ENCODE data around the gene RFTN1.

Gene RFTN1

DNA sequence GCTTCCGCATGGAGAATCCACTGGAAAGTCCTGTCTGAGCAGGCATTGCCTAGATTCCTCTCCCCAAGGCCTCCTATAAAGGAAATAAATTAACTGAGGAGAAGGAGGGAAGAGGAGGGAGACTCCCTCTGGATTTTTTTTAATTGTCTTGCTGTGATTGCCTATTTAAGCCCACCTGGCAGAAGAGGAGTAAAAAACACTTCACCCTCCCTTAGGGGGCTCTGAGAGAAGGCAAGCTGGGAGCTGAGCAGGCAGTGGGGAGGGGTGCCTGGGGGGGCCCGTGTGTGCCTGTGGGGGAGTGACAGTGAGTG lies 138.6 kb downstream of the RFTN1 start:
- Mint-ChIP-seq H3K4me3 (peak overlapping the region; percentile 20), H3K27ac (peak overlapping the region; percentile 86), H3K9me3 (peaks cover 3% of the 10 kb centered on the region), H3K36me3 (peaks cover 92% of the 10 kb centered on the region), H3K4me1 (peaks cover 88% of the 10 kb centered on the region)
- DNase-seq (ENCODE audit: low spot score in 2 of 2) = no peak
- no peak for ATAC-seq

DNA sequence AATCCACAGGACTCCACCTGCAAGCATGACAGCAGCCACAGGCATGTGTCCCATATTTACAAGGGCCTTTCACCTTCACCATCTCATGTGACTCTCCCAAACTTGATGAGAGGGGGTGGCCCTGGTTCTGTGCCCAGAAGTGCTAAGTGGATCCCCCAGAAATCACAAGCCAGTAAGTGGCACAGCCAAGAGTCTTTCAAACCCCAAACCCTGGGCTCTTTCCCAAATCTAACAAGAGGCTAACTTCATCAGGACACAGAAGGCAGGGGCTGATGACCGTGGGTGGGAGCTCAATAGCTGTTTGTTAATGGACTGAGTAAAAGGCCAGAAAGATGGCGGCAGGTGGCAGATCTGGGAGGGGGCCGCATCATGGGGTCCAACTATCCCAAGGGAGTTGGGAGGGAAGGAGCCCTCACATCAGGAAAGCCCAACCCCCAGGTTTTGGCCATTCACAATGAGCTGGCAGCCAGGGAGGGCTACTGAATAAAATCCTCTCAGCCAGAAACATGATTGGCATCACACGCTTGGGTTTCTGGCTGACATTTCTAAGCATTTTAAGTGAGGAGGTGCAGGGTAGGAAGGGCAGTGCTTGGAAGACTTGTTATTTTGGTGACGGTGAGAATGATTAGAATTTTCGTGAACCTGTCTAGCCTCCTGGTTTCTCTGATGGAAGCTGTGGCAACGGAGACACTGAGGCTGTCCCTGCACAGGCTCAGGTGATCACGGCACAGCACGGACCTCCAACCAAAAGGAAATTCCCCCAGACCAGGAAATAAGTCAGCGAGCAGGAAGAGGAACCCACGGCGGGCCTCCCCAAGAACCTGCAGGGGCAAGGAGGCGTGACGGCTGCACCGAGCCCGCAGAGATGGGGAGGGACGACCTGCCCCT lies 139.2 kb downstream of the RFTN1 start:
- DNase-seq (ENCODE audit: low spot score in 2 of 2) = no peak
- Mint-ChIP-seq H3K4me1 (peaks cover 88% of the 10 kb centered on the region), H3K4me3 (peak overlapping the region; percentile 20), H3K9me3 (peaks cover 3% of the 10 kb centered on the region), H3K36me3 (peaks cover 98% of the 10 kb centered on the region), H3K27ac (peak overlapping the region; percentile 86)
- ATAC-seq = no peak

DNA sequence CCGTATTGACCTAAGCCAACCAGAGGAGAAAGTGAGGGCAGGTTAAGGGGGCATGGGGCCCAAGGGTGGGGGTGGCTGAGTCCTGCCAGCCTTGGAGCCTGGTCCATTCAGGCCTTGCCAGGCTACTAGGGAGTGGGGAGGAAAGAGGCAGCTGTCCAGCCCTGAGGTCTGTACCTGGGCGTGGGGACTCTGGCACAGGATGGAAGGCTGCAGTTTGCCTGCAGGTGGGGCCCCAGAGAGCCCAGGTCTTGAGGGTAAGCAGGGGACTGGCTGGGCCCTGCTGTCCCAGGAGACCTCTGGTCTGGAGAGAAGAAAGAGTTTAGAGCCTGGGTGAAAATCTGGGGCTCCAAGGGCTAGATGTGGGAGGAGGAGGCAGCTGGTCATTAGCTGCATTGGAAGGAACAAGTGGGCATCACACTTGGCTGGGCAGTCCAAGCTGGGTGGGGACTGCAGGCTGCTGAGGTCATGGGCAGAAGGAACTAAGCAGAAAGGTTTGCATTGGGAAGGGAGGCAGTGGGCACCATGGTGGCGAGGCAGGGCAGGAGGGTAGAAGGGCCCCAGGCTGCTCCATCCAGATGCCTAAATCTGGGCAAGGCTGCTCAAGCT lies 140.1 kb downstream of the RFTN1 start:
- no peaks in the 10 kb centered on the region for H3K9me3 Mint-ChIP-seq
- no peak overlapping the region for H3K4me3 Mint-ChIP-seq
- ATAC-seq (no peak), DNase-seq (ENCODE audit: low spot score in 2 of 2) (no peak)
- peaks cover 81% of the 10 kb centered on the region for H3K4me1 Mint-ChIP-seq
- H3K36me3 Mint-ChIP-seq = peaks cover 100% of the 10 kb centered on the region
- peak overlapping the region; percentile 86 for H3K27ac Mint-ChIP-seq

DNA sequence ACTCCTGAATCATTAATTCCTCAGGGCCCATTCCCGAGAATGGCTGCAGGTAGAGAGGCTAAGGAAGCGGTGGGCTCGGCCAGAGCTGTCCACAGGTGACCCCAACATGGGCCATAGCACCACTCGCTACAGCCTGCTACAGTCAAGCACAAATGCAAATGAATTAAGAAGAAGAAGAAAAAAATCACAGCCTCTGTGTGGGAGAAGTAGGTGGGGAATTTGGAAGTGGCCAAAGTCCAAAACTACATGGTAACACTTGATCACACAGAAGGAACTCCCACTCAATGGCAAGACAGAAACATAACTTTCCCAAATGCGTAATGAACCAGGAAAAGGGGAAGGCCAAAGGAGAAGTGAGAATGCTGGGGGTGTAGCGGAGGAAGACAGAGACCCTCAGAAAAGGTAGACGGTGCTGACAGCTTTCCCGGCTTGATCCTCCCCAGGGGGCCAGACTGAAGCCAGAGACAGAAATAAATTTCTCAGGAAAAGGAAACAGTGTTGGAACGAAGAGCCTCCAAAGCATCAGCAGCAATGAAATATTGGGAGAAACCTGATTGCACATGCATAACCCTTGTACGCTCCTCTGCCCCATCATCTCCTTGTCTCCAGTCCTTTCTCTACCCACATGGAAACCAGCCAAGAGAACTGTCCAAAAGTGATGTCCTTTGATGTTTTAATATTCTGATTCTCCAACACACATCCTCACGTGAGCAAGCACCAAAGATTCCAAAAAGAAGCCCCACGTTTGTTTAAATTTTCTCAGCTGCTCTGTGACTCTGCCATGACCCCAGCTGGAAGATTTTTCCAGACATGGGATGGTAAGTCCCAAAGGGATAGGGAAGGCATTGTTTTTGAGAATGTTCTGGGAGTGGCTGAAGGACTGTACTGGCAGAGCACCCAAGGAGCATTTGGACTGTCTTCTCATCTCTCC lies 140.9 kb downstream of the RFTN1 start:
- ATAC-seq (no peak), DNase-seq (ENCODE audit: low spot score in 2 of 2) (no peak)
- no peaks in the 10 kb centered on the region for H3K9me3 Mint-ChIP-seq
- peak overlapping the region; percentile 86 for H3K27ac Mint-ChIP-seq
- H3K4me3 Mint-ChIP-seq = no peak overlapping the region
- peaks cover 100% of the 10 kb centered on the region for H3K36me3 Mint-ChIP-seq
- peaks cover 76% of the 10 kb centered on the region for H3K4me1 Mint-ChIP-seq

DNA sequence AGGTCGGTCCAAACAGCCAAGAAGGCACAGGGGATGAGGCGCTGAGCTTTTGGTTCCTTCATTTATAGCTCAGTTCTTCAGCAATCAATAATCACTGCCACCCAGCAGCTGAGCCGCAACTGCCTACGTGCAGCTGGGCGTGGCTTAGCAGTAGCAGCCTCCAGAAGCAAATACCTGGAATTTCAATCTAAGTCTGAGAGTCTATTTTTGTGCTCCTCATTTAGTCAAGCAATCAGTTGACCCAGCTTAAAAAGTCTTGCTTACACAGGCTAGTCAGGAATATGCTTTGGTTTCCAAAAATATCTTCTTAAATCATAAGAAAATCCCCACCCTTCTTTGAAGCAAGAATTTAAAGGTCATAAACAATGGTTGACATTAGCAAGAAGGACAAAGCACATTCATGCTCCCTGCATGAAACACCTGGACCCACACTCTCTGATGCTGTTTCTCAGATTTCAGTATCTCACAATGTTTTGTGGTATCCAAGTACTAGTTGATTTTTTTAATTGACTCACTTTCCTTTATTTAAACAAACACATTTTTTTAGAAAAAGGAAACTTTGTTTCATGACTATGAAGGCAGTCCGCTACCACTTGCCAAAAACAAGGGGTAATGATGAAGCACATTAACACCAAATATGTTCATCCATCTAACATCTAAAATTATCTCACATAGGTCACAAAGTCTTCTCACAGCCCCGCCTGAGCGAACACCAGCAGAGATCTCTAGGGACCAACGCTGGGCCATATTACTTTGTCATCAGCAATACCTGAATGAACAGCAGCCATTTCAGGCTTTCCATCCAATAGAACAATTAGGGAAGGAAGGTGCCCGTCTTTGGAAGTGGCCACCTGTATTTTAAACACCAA lies 142.4 kb downstream of the RFTN1 start:
- no peaks in the 10 kb centered on the region for H3K9me3 Mint-ChIP-seq
- peaks cover 74% of the 10 kb centered on the region for H3K4me1 Mint-ChIP-seq
- DNase-seq (ENCODE audit: low spot score in 2 of 2) (no peak), ATAC-seq (peak; percentile 65)
- H3K36me3 Mint-ChIP-seq = peaks cover 100% of the 10 kb centered on the region
- H3K4me3 Mint-ChIP-seq = no peak overlapping the region
- H3K27ac Mint-ChIP-seq = peak overlapping the region; percentile 86

DNA sequence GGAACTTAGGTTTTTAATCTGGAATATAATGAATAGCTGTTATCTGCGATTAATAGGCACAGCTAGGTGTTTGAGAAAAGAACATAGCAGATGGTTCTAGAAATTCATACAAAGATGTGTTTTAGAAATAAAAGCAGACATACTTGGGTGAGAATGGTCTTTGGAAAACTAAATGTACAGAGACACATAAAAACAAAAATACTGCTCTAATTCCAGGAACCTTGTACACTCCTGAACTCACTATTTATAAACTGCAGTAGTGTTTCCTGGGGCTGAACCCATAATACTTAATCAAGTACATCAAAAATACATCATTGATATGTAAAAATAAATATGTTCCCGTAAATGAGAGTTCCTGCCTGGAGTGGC lies 143.0 kb downstream of the RFTN1 start:
- ATAC-seq = no peak
- Mint-ChIP-seq H3K36me3 (peaks cover 100% of the 10 kb centered on the region), H3K4me3 (no peak overlapping the region), H3K27ac (peak overlapping the region; percentile 86), H3K9me3 (no peaks in the 10 kb centered on the region), H3K4me1 (peaks cover 75% of the 10 kb centered on the region)
- no peak for DNase-seq (ENCODE audit: low spot score in 2 of 2)

DNA sequence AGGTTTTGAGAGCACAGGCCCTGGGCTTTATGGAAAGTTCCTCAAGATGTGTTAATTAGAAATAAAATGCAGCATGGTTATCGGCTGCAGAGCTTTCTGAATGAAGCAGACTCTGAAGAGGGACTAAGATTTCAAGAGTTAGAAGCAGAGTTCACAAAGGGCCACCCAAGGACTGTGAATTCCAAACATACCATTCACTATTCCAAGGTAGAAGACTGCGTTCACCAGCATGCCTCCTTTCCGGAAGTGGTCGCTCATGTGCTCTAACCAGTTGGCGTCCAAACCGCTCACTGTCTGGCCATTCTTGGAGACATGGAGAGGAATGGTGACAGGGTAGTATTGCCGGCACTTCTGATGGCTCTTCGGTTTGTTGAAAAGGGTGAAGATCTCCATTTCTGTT lies 143.6 kb downstream of the RFTN1 start:
- peaks cover 73% of the 10 kb centered on the region for H3K4me1 Mint-ChIP-seq

DNA sequence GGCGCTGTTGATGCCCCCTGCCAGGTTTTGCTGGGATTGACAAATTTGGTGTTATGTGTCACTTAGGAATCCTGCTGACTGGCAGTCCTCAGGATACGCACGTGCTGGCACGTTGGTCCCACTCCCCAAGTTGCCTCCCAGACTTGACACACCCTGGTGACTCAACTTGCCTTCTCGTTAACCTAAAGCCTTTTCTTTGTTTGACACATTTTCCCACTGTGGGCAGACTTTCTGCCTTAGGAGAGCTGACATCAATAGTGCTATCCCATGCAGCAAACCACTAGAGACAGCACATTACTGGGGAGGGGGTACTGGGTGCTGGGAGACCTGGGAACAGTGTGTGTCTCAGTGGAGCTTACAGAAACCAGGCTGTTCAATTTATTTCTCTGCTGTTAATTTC lies 144.2 kb downstream of the RFTN1 start:
- Mint-ChIP-seq H3K4me1 (peaks cover 74% of the 10 kb centered on the region), H3K9me3 (no peaks in the 10 kb centered on the region), H3K4me3 (no peak overlapping the region), H3K36me3 (peaks cover 100% of the 10 kb centered on the region), H3K27ac (peak overlapping the region; percentile 86)
- DNase-seq (ENCODE audit: low spot score in 2 of 2) (no peak), ATAC-seq (no peak)

More for the DNA sequence above, 143.6 kb downstream of the RFTN1 start:
- Mint-ChIP-seq H3K9me3 (no peaks in the 10 kb centered on the region), H3K36me3 (peaks cover 100% of the 10 kb centered on the region), H3K27ac (peak overlapping the region; percentile 86), H3K4me3 (no peak overlapping the region)
- DNase-seq (ENCODE audit: low spot score in 2 of 2) = no peak
- ATAC-seq = no peak

DNA sequence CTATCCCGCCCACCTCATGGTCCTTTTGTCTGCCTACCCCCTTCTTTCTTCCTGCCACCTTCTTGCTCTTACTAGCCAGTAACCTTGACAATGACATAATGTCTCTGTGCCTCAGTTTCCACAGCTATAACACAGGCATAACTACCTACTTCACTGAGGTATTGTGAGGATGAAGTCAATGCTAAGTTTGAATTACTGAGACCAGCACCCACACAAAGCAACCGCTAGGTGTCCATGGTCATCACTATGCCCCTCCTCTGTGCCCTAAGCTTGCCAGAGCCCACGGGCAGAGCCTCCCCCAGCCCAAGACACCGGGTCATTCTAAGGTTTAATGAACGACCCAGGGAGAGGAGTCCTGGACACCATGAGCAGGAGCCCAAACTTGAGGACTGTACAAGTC lies 146.9 kb downstream of the RFTN1 start:
- DNase-seq (ENCODE audit: low spot score in 2 of 2) (no peak), ATAC-seq (no peak)
- peaks cover 99% of the 10 kb centered on the region for H3K36me3 Mint-ChIP-seq
- no peak overlapping the region for H3K4me3 Mint-ChIP-seq
- H3K4me1 Mint-ChIP-seq = peaks cover 51% of the 10 kb centered on the region
- no peaks in the 10 kb centered on the region for H3K9me3 Mint-ChIP-seq
- no peak overlapping the region for H3K27ac Mint-ChIP-seq

DNA sequence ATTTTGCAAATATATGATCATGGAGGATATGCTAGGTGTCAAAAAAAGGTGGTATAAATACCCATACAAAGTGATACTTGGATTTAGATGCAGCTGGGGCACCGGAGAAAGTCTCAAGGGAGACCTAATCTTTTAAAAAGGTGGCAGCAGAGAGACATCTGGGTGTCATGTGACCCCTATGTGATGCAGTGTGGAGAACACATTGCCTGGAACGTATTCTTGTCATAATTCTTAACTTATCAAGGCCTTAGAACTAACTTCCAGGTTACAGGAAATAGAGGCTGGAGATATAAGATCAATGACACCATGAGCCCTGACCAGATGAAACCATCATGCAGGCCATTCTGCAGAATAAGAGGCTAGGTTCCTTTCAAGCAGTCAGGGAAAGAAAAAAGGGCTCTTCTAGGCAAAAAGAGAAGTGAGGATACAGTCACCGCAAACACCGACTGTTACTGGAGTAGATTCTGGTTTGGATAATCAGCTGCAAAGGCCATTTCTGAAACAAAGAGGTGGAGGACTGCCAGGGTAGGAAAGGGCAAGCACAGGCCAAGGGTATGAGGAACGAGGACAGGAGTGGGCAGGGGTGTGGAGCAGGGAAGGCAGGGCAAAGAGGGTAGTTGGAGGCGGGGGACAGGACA lies 147.9 kb downstream of the RFTN1 start:
- no peaks in the 10 kb centered on the region for H3K9me3 Mint-ChIP-seq
- ATAC-seq (no peak), DNase-seq (ENCODE audit: low spot score in 2 of 2) (no peak)
- H3K36me3 Mint-ChIP-seq = peaks cover 89% of the 10 kb centered on the region
- no peak overlapping the region for H3K4me3 Mint-ChIP-seq
- H3K4me1 Mint-ChIP-seq = peaks cover 53% of the 10 kb centered on the region
- peak overlapping the region; percentile 76 for H3K27ac Mint-ChIP-seq

DNA sequence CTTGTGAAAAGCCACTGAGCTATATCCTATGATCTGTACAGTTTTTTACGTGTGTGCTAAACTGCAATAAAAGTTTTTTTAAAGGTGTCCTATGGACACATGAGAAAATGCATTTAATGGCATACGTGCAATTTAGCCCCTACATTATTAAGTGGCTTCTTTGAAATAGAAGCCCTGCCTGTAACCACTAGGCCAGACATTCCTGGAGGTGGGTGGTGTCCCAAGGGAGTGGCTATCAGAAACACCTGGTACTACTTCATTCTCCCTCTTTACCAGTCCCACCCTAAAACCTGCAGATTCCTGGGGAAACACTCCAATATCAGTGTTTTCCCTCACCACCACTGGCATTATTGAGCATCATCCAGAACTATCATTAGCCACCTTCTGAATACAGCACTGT lies 148.5 kb downstream of the RFTN1 start:
- Mint-ChIP-seq H3K4me3 (no peak overlapping the region), H3K9me3 (no peaks in the 10 kb centered on the region), H3K27ac (peak overlapping the region; percentile 76), H3K4me1 (peaks cover 49% of the 10 kb centered on the region), H3K36me3 (peaks cover 89% of the 10 kb centered on the region)
- ATAC-seq (no peak), DNase-seq (ENCODE audit: low spot score in 2 of 2) (no peak)

DNA sequence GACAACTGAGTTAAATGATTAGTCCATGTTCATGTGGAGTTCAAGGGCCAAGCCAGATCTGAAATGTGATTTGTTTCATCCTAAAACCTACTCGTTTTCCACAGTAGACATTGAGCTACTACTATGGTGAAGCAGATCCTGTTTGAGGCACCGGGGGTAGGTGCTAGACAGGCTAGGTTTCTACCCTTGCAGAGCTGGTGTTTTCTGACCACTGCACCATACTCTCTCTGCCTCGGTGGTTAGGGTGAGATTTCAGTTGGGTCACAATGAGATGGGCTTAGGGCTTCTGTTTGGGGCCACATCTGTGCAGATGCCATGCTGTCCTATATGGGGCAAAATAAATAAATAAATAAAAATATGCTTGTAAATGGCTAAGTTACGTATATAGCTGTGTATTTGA lies 149.2 kb downstream of the RFTN1 start:
- no peak overlapping the region for H3K4me3 Mint-ChIP-seq
- H3K27ac Mint-ChIP-seq = peak overlapping the region; percentile 76
- peaks cover 46% of the 10 kb centered on the region for H3K4me1 Mint-ChIP-seq
- H3K9me3 Mint-ChIP-seq = no peaks in the 10 kb centered on the region
- ATAC-seq (peak; percentile 79), DNase-seq (ENCODE audit: low spot score in 2 of 2) (no peak)
- H3K36me3 Mint-ChIP-seq = peaks cover 89% of the 10 kb centered on the region

DNA sequence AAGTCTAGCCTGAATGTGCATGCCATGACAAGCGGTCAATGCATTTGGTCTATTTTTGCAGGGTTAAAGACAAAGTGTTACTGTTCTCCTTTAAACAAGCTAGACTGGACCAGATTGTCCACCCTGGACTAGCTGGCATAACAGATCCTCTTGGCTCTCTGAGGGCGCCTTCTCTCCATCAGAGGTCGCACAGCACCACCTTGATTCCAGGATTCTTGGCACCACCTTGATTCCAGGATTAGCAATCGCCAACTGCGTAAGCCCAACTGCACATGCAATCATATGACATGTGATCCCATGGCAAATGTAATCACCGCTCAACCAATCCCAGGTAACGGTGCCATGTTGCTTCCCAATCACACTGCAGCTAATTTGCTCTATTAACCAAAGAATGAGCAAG lies 149.9 kb downstream of the RFTN1 start:
- DNase-seq (ENCODE audit: low spot score in 2 of 2) (no peak), ATAC-seq (no peak)
- Mint-ChIP-seq H3K36me3 (peaks cover 89% of the 10 kb centered on the region), H3K9me3 (no peaks in the 10 kb centered on the region), H3K4me1 (peaks cover 47% of the 10 kb centered on the region), H3K27ac (peak overlapping the region; percentile 76), H3K4me3 (no peak overlapping the region)

DNA sequence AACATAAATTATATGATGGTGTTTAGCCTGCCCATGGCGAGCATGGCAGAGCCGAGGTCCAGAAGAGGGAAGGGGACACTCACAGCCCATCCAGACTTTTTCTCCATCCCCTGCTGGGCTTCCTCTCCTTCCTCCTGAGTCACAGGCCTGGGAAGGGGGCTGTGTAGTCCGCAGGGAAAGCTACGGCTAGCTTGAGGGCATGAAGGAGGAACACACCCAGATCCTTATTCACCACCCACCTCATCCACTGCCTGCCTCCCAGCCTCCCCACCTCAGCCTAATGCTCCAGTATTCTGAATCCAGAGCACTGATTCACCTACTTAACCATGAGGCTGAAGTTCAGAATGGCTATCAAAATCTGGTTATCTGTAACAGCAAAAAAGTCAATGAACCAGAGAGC lies 150.7 kb downstream of the RFTN1 start:
- H3K27ac Mint-ChIP-seq = peak overlapping the region; percentile 10

More for the DNA sequence above, 150.7 kb downstream of the RFTN1 start:
- DNase-seq (ENCODE audit: low spot score in 2 of 2) = no peak
- no peak for ATAC-seq
- Mint-ChIP-seq H3K9me3 (no peaks in the 10 kb centered on the region), H3K4me1 (peaks cover 47% of the 10 kb centered on the region), H3K4me3 (no peak overlapping the region), H3K36me3 (peaks cover 89% of the 10 kb centered on the region)
